ENCODE data around the gene PCGF6.

- TF ChIP-seq CTCF (IDR thresholded peaks at IDR 0.05) (no peak), POLR2A (IDR thresholded peaks at IDR 0.05; ENCODE audit: low read depth) (no peak), EP300 (IDR thresholded peaks at IDR 0.05) (no peak), POLR2AphosphoS5 (IDR thresholded peaks at IDR 0.05) (no peak)
These were observed 43.2 kb upstream of the PCGF6 start for GRCh38 chr10:103394180-103394579.
